Measurements from ENCODE around the gene E2F4. TPM values are rescaled to one million over a fixed set of nuclear protein-coding genes. Genes with fewer than 3 reads are reported as not detected.

The E2F4 gene
- total and polyA plus RNA-seq, 3 experiments from 2014 or later: 86.0 to 139 (median 137) TPM

GRCh38 chr16:67192781-67193361 lies 916 bp downstream of the E2F4 start:
- H3K4me1 Mint-ChIP-seq: peaks cover 34 to 56% (median 52%) of the 10 kb centered on the region in 3 donors
- H3K27ac ChIP-seq (ENCODE audit: low read depth, low read length): peak overlapping the region; percentile 81
- H3K36me3 ChIP-seq (ENCODE audit: insufficient read depth, low read length): peaks cover 37% of the 10 kb centered on the region
- no peaks in the 10 kb centered on the region for H3K9me3 Mint-ChIP-seq
- no peaks in the 10 kb centered on the region for H3K9me3 ChIP-seq (ENCODE audit: low read length)
- CTCF ChIA-PET: interaction anchor here (0.6 to 1.7 kb wide), 6 partner anchors 30 to 177 kb away, joined by 3 to 8 read pairs (median 3); partner anchors contain the start of gene SLC9A5
- H3K27ac Mint-ChIP-seq: peak overlapping the region; percentile 79 to 98 (median 92)
- DNase-seq: no peak
- H3K4me3 Mint-ChIP-seq: peak overlapping the region; percentile 84 to 95 (median 91)
- POLR2A ChIA-PET: interaction anchor here (1.3 to 1.5 kb wide), 2 partner anchors 52 to 165 kb away, joined by 4 to 9 read pairs; no protein-coding TSS in a partner anchor
- no peaks in the 10 kb centered on the region for H3K27me3 Mint-ChIP-seq
- no peaks in the 10 kb centered on the region for H3K27me3 ChIP-seq (ENCODE audit: insufficient read depth, low read length, poor library complexity, severe bottlenecking)
- peaks cover 8 to 53% (median 11%) of the 10 kb centered on the region in 3 donors for H3K36me3 Mint-ChIP-seq
- peaks cover 24% of the 10 kb centered on the region for H3K4me1 ChIP-seq (ENCODE audit: insufficient read depth, low read length)
- H3K4me3 ChIP-seq (ENCODE audit: low read length): peak overlapping the region; percentile 84

DNA sequence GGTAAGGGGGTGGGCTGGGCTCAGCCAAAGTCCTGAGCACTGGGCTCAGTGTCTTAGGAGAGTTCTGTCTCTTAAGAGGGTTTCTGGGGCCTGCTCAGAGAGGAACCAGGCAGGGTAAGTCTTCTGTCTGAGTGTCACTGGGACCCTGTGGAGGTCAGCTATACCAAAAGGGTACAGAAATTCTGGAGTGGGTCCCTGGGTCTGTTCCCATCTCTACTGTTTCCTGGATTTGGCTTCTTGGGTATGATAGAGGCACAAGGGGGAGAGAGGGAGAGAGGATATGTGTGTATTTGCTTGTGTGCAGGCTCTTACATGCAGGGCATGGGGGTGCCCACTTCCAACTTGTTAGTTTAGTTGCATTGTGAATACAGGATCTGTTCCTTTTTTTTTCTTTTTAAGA lies 1.6 kb downstream of the E2F4 start:
- no peak for DNase-seq
- Histone ChIP-seq H3K36me3 (ENCODE audit: insufficient read depth, low read length) (peaks cover 42% of the 10 kb centered on the region), H3K27me3 (ENCODE audit: insufficient read depth, low read length, poor library complexity, severe bottlenecking) (no peaks in the 10 kb centered on the region), H3K4me3 (ENCODE audit: low read length) (peak overlapping the region; percentile 84), H3K9me3 (ENCODE audit: low read length) (no peaks in the 10 kb centered on the region), H3K4me1 (ENCODE audit: insufficient read depth, low read length) (peaks cover 24% of the 10 kb centered on the region), H3K27ac (ENCODE audit: low read depth, low read length) (peak overlapping the region; percentile 81)
- POLR2A ChIA-PET: interaction anchor here (1.3 to 1.5 kb wide), 2 partner anchors 51 to 165 kb away, joined by 4 to 9 read pairs; no protein-coding TSS in a partner anchor
- CTCF ChIA-PET: interaction anchor here (0.9 to 1.9 kb wide), 4 partner anchors 9 to 177 kb away, joined by 3 to 8 read pairs (median 5); no protein-coding TSS in a partner anchor
- Mint-ChIP-seq H3K27ac (peak overlapping the region in 7 of 8 donors; percentile 79 to 98 (median 92)), H3K27me3 (no peaks in the 10 kb centered on the region), H3K9me3 (no peaks in the 10 kb centered on the region), H3K4me1 (peaks cover 34 to 62% (median 52%) of the 10 kb centered on the region in 3 donors), H3K36me3 (peaks cover 8 to 59% (median 11%) of the 10 kb centered on the region in 3 donors), H3K4me3 (peak overlapping the region; percentile 84 to 95 (median 91))

GRCh38 chr16:67194260-67194659 lies 2.3 kb downstream of the E2F4 start:
- Mint-ChIP-seq H3K4me1 (peaks cover 34 to 62% (median 52%) of the 10 kb centered on the region in 3 donors), H3K4me3 (peak overlapping the region; percentile 44 to 95 (median 90)), H3K36me3 (peaks cover 8 to 60% (median 11%) of the 10 kb centered on the region in 3 donors), H3K9me3 (no peaks in the 10 kb centered on the region), H3K27ac (peak overlapping the region in 6 of 8 donors; percentile 79 to 96 (median 92)), H3K27me3 (no peaks in the 10 kb centered on the region)
- POLR2A ChIA-PET: no interaction called here
- H3K4me3 ChIP-seq (ENCODE audit: low read length): no peak overlapping the region
- no peak overlapping the region for H3K27ac ChIP-seq (ENCODE audit: low read depth, low read length)
- DNase-seq: no peak
- peaks cover 42% of the 10 kb centered on the region for H3K36me3 ChIP-seq (ENCODE audit: insufficient read depth, low read length)
- H3K4me1 ChIP-seq (ENCODE audit: insufficient read depth, low read length): peaks cover 24% of the 10 kb centered on the region
- no peaks in the 10 kb centered on the region for H3K27me3 ChIP-seq (ENCODE audit: insufficient read depth, low read length, poor library complexity, severe bottlenecking)
- no peaks in the 10 kb centered on the region for H3K9me3 ChIP-seq (ENCODE audit: low read length)
- CTCF ChIA-PET: interaction anchor here (1.3 to 1.9 kb wide), 3 partner anchors 9 to 53 kb away, joined by 3 to 8 read pairs (median 6); partner anchors contain the start of gene FHOD1

DNA sequence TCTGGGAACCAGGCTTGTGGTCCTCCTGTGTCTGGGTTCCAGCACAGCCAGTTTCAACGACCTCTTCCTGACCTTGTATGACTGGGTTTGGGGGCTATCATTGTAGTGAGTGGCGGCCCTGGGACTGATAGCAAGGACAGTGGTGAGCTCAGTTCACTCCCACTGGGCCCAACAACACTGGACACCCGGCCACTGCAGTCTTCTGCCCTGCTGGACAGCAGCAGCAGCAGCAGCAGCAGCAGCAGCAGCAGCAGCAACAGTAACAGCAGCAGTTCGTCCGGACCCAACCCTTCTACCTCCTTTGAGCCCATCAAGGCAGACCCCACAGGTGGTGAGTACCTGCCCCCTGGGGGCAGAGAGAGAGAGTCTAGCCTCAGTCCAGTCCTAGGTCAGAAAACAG lies 3.7 kb downstream of the E2F4 start:
- no peaks in the 10 kb centered on the region for H3K9me3 ChIP-seq (ENCODE audit: low read length)
- Mint-ChIP-seq H3K4me3 (no peak overlapping the region), H3K4me1 (peaks cover 34 to 62% (median 52%) of the 10 kb centered on the region in 3 donors), H3K9me3 (no peaks in the 10 kb centered on the region), H3K27ac (peak overlapping the region in 4 of 8 donors; percentile 23 to 91 (median 72)), H3K36me3 (peaks cover 8 to 71% (median 11%) of the 10 kb centered on the region in 3 donors), H3K27me3 (no peaks in the 10 kb centered on the region)
- CTCF ChIA-PET: no interaction called here
- no peaks in the 10 kb centered on the region for H3K27me3 ChIP-seq (ENCODE audit: insufficient read depth, low read length, poor library complexity, severe bottlenecking)
- no peak overlapping the region for H3K4me3 ChIP-seq (ENCODE audit: low read length)
- POLR2A ChIA-PET: no interaction called here
- no peak for DNase-seq
- no peak overlapping the region for H3K27ac ChIP-seq (ENCODE audit: low read depth, low read length)
- H3K36me3 ChIP-seq (ENCODE audit: insufficient read depth, low read length): peaks cover 42% of the 10 kb centered on the region
- H3K4me1 ChIP-seq (ENCODE audit: insufficient read depth, low read length): peaks cover 24% of the 10 kb centered on the region

DNA sequence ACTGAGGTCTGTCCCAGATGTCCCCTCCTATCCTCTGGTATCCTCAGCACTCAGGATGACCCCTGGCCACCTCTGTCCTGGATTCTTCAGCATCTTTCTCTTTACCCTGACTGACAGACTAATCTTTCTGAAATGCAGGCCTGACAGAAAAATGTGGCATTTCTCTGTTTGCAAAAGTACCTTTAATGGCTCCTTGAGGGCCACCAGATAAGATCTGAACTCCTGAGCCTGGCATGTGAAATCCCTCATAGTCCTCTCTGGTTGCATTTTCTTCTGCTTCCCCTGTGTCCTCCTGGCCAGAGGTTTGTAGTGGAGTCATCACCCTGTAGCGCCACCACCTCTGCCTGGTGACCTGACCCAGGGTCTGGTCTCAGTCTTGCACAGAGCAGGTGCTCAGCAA lies 4.9 kb downstream of the E2F4 start:
- peak overlapping the region in 2 of 8 donors; percentile 29 to 70 for H3K27ac Mint-ChIP-seq
- no peaks in the 10 kb centered on the region for H3K9me3 Mint-ChIP-seq
- H3K4me3 Mint-ChIP-seq: peak overlapping the region in 1 of 7 donors; percentile 49
- peaks cover 27 to 55% (median 45%) of the 10 kb centered on the region in 3 donors for H3K4me1 Mint-ChIP-seq
- no peaks in the 10 kb centered on the region for H3K9me3 ChIP-seq (ENCODE audit: low read length)
- no peaks in the 10 kb centered on the region for H3K27me3 Mint-ChIP-seq
- CTCF ChIA-PET: interaction anchor here (1.5 kb wide), 2 partner anchors 8 to 12 kb away, joined by 3 to 5 read pairs; no protein-coding TSS in a partner anchor
- H3K27me3 ChIP-seq (ENCODE audit: insufficient read depth, low read length, poor library complexity, severe bottlenecking): no peaks in the 10 kb centered on the region
- H3K36me3 ChIP-seq (ENCODE audit: insufficient read depth, low read length): peaks cover 42% of the 10 kb centered on the region
- POLR2A ChIA-PET: no interaction called here
- peaks cover 8 to 80% (median 11%) of the 10 kb centered on the region in 3 donors for H3K36me3 Mint-ChIP-seq
- no peak for DNase-seq
- H3K4me1 ChIP-seq (ENCODE audit: insufficient read depth, low read length): peaks cover 16% of the 10 kb centered on the region
- no peak overlapping the region for H3K4me3 ChIP-seq (ENCODE audit: low read length)
- no peak overlapping the region for H3K27ac ChIP-seq (ENCODE audit: low read depth, low read length)

DNA sequence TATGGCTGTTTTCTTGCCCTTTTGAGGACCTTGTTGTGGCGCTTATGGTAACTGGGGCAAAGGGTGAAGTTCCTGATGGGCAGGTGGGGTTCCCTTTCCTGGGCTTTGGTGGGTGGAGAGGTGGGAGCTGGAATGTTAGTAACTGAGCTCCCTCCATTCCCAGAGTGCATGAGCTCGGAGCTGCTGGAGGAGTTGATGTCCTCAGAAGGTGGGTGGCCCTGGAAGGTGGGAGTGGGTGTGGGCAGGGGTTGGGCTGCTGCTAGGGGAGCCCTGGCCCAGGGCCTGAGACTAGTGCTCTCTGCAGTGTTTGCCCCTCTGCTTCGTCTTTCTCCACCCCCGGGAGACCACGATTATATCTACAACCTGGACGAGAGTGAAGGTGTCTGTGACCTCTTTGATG lies 5.7 kb downstream of the E2F4 start:
- no peak for DNase-seq
- ChIA-PET CTCF (interaction anchor here (0.9 to 1.5 kb wide), 6 partner anchors 9 to 244 kb away, joined by 3 to 5 read pairs (median 3); partner anchors contain the start of gene FHOD1), POLR2A (no interaction called here)
- Histone ChIP-seq H3K27ac (ENCODE audit: low read depth, low read length) (no peak overlapping the region), H3K4me1 (ENCODE audit: insufficient read depth, low read length) (peaks cover 13% of the 10 kb centered on the region), H3K36me3 (ENCODE audit: insufficient read depth, low read length) (peaks cover 42% of the 10 kb centered on the region), H3K4me3 (ENCODE audit: low read length) (no peak overlapping the region), H3K9me3 (ENCODE audit: low read length) (no peaks in the 10 kb centered on the region), H3K27me3 (ENCODE audit: insufficient read depth, low read length, poor library complexity, severe bottlenecking) (no peaks in the 10 kb centered on the region)
- H3K4me3 Mint-ChIP-seq: no peak overlapping the region
- no peaks in the 10 kb centered on the region for H3K9me3 Mint-ChIP-seq
- H3K27ac Mint-ChIP-seq: no peak overlapping the region
- H3K4me1 Mint-ChIP-seq: peaks cover 23 to 49% (median 40%) of the 10 kb centered on the region in 3 donors
- H3K36me3 Mint-ChIP-seq: peaks cover 8 to 82% (median 11%) of the 10 kb centered on the region in 3 donors
- H3K27me3 Mint-ChIP-seq: no peaks in the 10 kb centered on the region

- DNase-seq: no peak
- Mint-ChIP-seq H3K27ac (peak overlapping the region in 3 of 8 donors; percentile 45 to 79 (median 67)), H3K27me3 (no peaks in the 10 kb centered on the region), H3K36me3 (peaks cover 8 to 84% (median 11%) of the 10 kb centered on the region in 3 donors), H3K4me1 (peaks cover 19 to 43% (median 34%) of the 10 kb centered on the region in 3 donors), H3K4me3 (peak overlapping the region in 1 of 7 donors; percentile 7), H3K9me3 (no peaks in the 10 kb centered on the region)
- Histone ChIP-seq H3K27ac (ENCODE audit: low read depth, low read length) (no peak overlapping the region), H3K36me3 (ENCODE audit: insufficient read depth, low read length) (peaks cover 42% of the 10 kb centered on the region), H3K4me3 (ENCODE audit: low read length) (no peak overlapping the region), H3K27me3 (ENCODE audit: insufficient read depth, low read length, poor library complexity, severe bottlenecking) (no peaks in the 10 kb centered on the region), H3K9me3 (ENCODE audit: low read length) (no peaks in the 10 kb centered on the region), H3K4me1 (ENCODE audit: insufficient read depth, low read length) (peaks cover 7% of the 10 kb centered on the region)
- ChIA-PET CTCF (interaction anchor here (0.9 to 1.5 kb wide), 5 partner anchors 9 to 245 kb away, joined by 3 to 4 read pairs (median 3); partner anchors contain the start of gene FHOD1), POLR2A (no interaction called here)
Measured at GRCh38 chr16:67198238-67198734, 6.3 kb downstream of the E2F4 start.

Measured in CD8-positive, alpha-beta memory T cell (primary cell).